Breast epithelium (tissue), 3 donors: Measurements from ENCODE around the gene TMEM238.

Experiments
- POLR2A ChIP-seq: fragments of 450-650 bp; IDR thresholded peaks from one replicate; pipeline ENCODE4 v1.6.1; 2016; ENCODE audit warnings: antibody characterized with exemption, mild to moderate bottlenecking, moderate library complexity
- POLR2AphosphoS5 ChIP-seq, 3 donors: sonication (generic); formaldehyde crosslinking; IDR thresholded peaks; one replicate each; pipeline ENCODE4 v1.6.1; 2017; ENCODE audit warnings: antibody characterized with exemption in 3 of 3
- TF ChIP-seq, protein P1 (sequence below), 3 donors: fragments of 450-650 bp; IDR thresholded peaks; one replicate each; pipeline ENCODE4 v1.5.1; 2016 to 2017; ENCODE audit warnings: antibody characterized with exemption in 3 of 3, mild to moderate bottlenecking in 3 of 3, moderate library complexity in 3 of 3

DNA sequence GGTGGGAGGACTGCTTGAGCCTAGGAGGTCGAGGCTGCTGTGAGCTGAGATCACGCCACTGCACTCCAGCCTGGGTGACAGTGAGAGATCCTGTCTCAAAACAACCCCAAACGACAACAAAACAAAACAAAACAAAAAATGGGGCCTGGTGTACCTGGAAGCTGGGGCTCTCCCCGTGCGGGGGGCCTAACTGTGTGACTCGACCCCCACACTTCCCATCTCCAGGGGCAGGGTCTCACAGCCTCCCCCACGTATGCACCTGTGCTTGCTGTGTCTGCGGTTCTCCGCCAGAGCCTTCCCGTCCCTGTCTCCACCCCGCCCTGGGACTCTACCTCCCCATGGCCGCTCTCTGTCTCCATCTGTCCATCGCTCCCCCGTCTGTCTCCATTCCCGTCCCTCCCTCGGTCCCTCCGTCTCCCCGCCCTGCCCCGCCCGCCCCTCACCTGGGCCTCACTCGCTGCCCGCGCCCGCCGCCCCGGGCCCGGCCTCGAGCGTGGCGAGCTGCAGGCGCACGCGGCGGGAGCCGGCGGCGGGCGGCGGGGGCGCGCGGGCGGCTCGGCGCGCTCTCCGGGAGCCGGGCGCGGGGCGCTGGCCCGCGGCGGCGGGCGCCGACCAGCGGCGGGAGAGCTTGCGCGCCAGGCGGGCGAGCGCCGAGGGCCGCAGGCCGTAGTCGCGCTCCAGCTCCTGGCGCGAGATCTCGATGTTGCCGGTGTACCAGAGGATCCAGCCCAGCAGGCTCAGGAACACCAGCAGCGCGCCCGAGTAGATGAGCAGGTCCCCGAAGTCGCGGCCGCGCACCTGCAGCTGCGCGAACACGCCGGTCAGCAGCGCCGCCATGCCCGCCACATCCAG lies 587 bp downstream of the TMEM238 start:
- TF ChIP-seq, protein P1, sequence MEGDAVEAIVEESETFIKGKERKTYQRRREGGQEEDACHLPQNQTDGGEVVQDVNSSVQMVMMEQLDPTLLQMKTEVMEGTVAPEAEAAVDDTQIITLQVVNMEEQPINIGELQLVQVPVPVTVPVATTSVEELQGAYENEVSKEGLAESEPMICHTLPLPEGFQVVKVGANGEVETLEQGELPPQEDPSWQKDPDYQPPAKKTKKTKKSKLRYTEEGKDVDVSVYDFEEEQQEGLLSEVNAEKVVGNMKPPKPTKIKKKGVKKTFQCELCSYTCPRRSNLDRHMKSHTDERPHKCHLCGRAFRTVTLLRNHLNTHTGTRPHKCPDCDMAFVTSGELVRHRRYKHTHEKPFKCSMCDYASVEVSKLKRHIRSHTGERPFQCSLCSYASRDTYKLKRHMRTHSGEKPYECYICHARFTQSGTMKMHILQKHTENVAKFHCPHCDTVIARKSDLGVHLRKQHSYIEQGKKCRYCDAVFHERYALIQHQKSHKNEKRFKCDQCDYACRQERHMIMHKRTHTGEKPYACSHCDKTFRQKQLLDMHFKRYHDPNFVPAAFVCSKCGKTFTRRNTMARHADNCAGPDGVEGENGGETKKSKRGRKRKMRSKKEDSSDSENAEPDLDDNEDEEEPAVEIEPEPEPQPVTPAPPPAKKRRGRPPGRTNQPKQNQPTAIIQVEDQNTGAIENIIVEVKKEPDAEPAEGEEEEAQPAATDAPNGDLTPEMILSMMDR (IDR thresholded peaks at IDR 0.05) = peak in 1 of 3 donors; percentile 23
- TF ChIP-seq POLR2AphosphoS5 (IDR thresholded peaks at IDR 0.05) = no peak
- TF ChIP-seq POLR2A = no peak
